ENCODE measurements around the gene ATP2B3. TPM values are rescaled to one million over a fixed set of nuclear protein-coding genes. Genes with fewer than 3 reads are reported as not detected.

Gene ATP2B3
- polyA plus RNA-seq, 3 donors = 0.01 TPM; not detected in 2

- H3K79me2 ChIP-seq (ENCODE audit: insufficient read depth, low read length) = no peaks in the 10 kb centered on the region
- H2AFZ ChIP-seq (ENCODE audit: insufficient read depth, low read depth, low read length, poor library complexity, severe bottlenecking) = no peak overlapping the region
- no peaks in the 10 kb centered on the region for H3K9me3 ChIP-seq (replicated peaks in 1 of 2; ENCODE audit: control insufficient read depth in 1 of 2, insufficient read depth in 1 of 2, low read length in 2 of 2)
- H3K4me1 Mint-ChIP-seq = peaks cover 2% of the 10 kb centered on the region
- peaks cover 0 to 8% of the 10 kb centered on the region in 2 donors for H3K27me3 ChIP-seq (ENCODE audit: control insufficient read depth in 2 of 2, insufficient read depth in 2 of 2, low read length in 2 of 2)
- DNase-seq = no peak
- no peak overlapping the region for H3K27ac ChIP-seq (ENCODE audit: low read depth in 1 of 2, low read length in 2 of 2)
- no peaks in the 10 kb centered on the region for H3K36me3 Mint-ChIP-seq
- TF ChIP-seq, protein P1, sequence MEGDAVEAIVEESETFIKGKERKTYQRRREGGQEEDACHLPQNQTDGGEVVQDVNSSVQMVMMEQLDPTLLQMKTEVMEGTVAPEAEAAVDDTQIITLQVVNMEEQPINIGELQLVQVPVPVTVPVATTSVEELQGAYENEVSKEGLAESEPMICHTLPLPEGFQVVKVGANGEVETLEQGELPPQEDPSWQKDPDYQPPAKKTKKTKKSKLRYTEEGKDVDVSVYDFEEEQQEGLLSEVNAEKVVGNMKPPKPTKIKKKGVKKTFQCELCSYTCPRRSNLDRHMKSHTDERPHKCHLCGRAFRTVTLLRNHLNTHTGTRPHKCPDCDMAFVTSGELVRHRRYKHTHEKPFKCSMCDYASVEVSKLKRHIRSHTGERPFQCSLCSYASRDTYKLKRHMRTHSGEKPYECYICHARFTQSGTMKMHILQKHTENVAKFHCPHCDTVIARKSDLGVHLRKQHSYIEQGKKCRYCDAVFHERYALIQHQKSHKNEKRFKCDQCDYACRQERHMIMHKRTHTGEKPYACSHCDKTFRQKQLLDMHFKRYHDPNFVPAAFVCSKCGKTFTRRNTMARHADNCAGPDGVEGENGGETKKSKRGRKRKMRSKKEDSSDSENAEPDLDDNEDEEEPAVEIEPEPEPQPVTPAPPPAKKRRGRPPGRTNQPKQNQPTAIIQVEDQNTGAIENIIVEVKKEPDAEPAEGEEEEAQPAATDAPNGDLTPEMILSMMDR (IDR thresholded peaks at IDR 0.05) = no peak
- H3K36me3 ChIP-seq (replicated peaks in 1 of 2; ENCODE audit: control insufficient read depth in 1 of 2, insufficient read depth in 2 of 2, low read length in 2 of 2) = no peaks in the 10 kb centered on the region
- intact Hi-C loops (cut with micrococcal nuclease) = no loop called here
- peaks cover 0 to 6% (median 0%) of the 10 kb centered on the region in 7 donors for H3K9me3 Mint-ChIP-seq
- H3K27me3 Mint-ChIP-seq (ENCODE audit: low read depth in 3 of 3) = peaks cover 15 to 29% (median 16%) of the 10 kb centered on the region in 3 donors
- no peak overlapping the region for H3K4me2 ChIP-seq (replicated peaks; ENCODE audit: extremely low read depth, low read length, poor library complexity, severe bottlenecking)
- H4K20me1 ChIP-seq (ENCODE audit: insufficient read depth, low read length) = no peaks in the 10 kb centered on the region
- no peaks in the 10 kb centered on the region for H3K4me1 ChIP-seq (ENCODE audit: control insufficient read depth in 1 of 2, insufficient read depth in 2 of 2, low read length in 2 of 2)
- no peak overlapping the region for H3K27ac Mint-ChIP-seq
- no peak overlapping the region for H3K9ac ChIP-seq (ENCODE audit: insufficient read depth, low read length, poor library complexity, severe bottlenecking)
- H3K4me3 Mint-ChIP-seq = no peak overlapping the region
- H3K4me3 ChIP-seq (replicated peaks in 1 of 3; ENCODE audit: low read depth in 2 of 3, low read length in 3 of 3) = no peak overlapping the region
- 100% methylated on average over 1 of the region's 11 CpGs for WGBS (ENCODE audit: insufficient coverage)
Observed at GRCh38 chrX:153493085-153493484, 24.4 kb upstream of the ATP2B3 start.

DNA sequence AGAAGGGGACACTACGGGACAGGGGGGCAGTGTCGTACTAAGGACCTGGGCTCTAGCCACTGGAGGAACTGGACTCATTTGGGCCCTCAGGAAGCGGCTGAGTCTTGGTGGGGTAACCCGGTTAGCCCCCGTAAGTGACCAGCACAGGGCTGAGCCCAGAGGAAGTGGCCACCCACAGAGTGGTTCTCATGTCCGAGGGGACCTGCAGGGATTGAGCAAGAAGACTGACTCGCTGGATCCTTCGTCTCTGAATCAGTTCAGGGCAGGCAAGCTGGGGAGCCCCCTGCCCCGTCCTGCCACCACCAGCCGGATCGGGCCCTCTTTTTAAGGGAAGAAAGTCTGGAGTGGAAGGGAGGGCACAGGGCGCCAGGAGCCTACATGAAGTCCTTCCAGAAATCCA, 23.4 kb upstream of the ATP2B3 start:
- Mint-ChIP-seq H3K27me3 (ENCODE audit: low read depth in 3 of 3) (peaks cover 15 to 29% (median 17%) of the 10 kb centered on the region in 3 donors), H3K36me3 (no peaks in the 10 kb centered on the region), H3K4me1 (peaks cover 2% of the 10 kb centered on the region), H3K9me3 (peaks cover 0 to 6% (median 0%) of the 10 kb centered on the region in 7 donors), H3K27ac (no peak overlapping the region), H3K4me3 (no peak overlapping the region)
- Histone ChIP-seq H3K4me1 (ENCODE audit: control insufficient read depth in 1 of 2, insufficient read depth in 2 of 2, low read length in 2 of 2) (no peaks in the 10 kb centered on the region), H3K9me3 (replicated peaks in 1 of 2; ENCODE audit: control insufficient read depth in 1 of 2, insufficient read depth in 1 of 2, low read length in 2 of 2) (no peaks in the 10 kb centered on the region), H3K36me3 (replicated peaks in 1 of 2; ENCODE audit: control insufficient read depth in 1 of 2, insufficient read depth in 2 of 2, low read length in 2 of 2) (no peaks in the 10 kb centered on the region), H3K27ac (ENCODE audit: low read depth in 1 of 2, low read length in 2 of 2) (no peak overlapping the region), H3K27me3 (ENCODE audit: control insufficient read depth in 2 of 2, insufficient read depth in 2 of 2, low read length in 2 of 2) (peaks cover 0 to 8% of the 10 kb centered on the region in 2 donors), H3K4me2 (replicated peaks; ENCODE audit: extremely low read depth, low read length, poor library complexity, severe bottlenecking) (no peak overlapping the region), H3K4me3 (replicated peaks in 1 of 3; ENCODE audit: low read depth in 2 of 3, low read length in 3 of 3) (no peak overlapping the region), H2AFZ (ENCODE audit: insufficient read depth, low read depth, low read length, poor library complexity, severe bottlenecking) (no peak overlapping the region), H3K9ac (ENCODE audit: insufficient read depth, low read length, poor library complexity, severe bottlenecking) (no peak overlapping the region), H3K79me2 (ENCODE audit: insufficient read depth, low read length) (no peaks in the 10 kb centered on the region), H4K20me1 (ENCODE audit: insufficient read depth, low read length) (no peaks in the 10 kb centered on the region)
- TF ChIP-seq, protein P1 (IDR thresholded peaks at IDR 0.05) = no peak
- DNase-seq = no peak
- WGBS (ENCODE audit: insufficient coverage) = 54% methylated on average over 3 of the region's 12 CpGs
- intact Hi-C loops (cut with micrococcal nuclease) = no loop called here

Data from CD14-positive monocyte (primary cell).